ENCODE results near the gene LUC7L2.

DNA sequence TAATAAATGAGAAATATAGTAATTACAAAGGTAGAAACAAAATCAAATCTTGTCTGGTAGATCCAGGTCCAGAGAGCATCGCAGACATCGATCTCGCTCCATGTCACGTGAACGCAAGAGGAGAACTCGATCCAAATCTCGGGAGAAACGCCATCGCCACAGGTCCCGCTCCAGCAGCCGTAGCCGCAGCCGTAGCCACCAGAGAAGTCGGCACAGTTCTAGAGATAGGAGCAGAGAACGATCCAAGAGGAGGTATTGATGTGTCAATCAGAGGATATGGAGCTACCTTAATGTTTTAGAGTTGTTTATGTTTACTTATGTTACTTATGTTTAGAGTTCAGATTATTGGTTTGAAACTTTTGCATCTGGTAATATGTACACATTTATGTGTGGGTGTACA, 57.8 kb downstream of the LUC7L2 start:
- TF ChIP-seq, protein P1, sequence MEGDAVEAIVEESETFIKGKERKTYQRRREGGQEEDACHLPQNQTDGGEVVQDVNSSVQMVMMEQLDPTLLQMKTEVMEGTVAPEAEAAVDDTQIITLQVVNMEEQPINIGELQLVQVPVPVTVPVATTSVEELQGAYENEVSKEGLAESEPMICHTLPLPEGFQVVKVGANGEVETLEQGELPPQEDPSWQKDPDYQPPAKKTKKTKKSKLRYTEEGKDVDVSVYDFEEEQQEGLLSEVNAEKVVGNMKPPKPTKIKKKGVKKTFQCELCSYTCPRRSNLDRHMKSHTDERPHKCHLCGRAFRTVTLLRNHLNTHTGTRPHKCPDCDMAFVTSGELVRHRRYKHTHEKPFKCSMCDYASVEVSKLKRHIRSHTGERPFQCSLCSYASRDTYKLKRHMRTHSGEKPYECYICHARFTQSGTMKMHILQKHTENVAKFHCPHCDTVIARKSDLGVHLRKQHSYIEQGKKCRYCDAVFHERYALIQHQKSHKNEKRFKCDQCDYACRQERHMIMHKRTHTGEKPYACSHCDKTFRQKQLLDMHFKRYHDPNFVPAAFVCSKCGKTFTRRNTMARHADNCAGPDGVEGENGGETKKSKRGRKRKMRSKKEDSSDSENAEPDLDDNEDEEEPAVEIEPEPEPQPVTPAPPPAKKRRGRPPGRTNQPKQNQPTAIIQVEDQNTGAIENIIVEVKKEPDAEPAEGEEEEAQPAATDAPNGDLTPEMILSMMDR (IDR thresholded peaks at IDR 0.05): no peak
- TF ChIP-seq POLR2AphosphoS5 (IDR thresholded peaks at IDR 0.05; ENCODE audit: insufficient read depth in 1 of 2, low read depth in 1 of 2) (no peak), POLR2A (IDR thresholded peaks at IDR 0.05) (no peak)
